Mesendoderm (in vitro differentiated cells): ENCODE results near the gene STX8.

Source experiments
- DNase-seq: peaks from one replicate; pipeline ENCODE4 v3.0.0; 2013
- H2AK5ac ChIP-seq: 2 replicates; pipeline ENCODE4 v1.6.1; 2013; ENCODE audit warnings: low read length, inconsistent platforms
- H2BK120ac ChIP-seq: 2 replicates; pipeline ENCODE4 v1.6.1; 2013; ENCODE audit warnings: low read depth, mild to moderate bottlenecking, low read length, moderate library complexity, mixed read lengths
- H2BK15ac ChIP-seq: replicated peaks from 2 replicates; pipeline ENCODE4 v1.6.1; 2013; ENCODE audit warnings: low read depth, mild to moderate bottlenecking, moderate library complexity
- H2BK5ac ChIP-seq: 2 replicates; pipeline ENCODE4 v1.6.1; 2013; ENCODE audit warnings: low read length, inconsistent platforms
- H3K18ac ChIP-seq: 2 replicates; pipeline ENCODE4 v1.6.1; 2013; ENCODE audit warnings: mild to moderate bottlenecking, low read length, mixed read lengths
- H3K23ac ChIP-seq: one replicate; pipeline ENCODE4 v1.6.1; 2013; ENCODE audit warnings: low read length
- H3K27ac ChIP-seq: 2 replicates; pipeline ENCODE4 v1.5.1; 2013; ENCODE audit warnings: low read depth, mild to moderate bottlenecking, inconsistent platforms, low read length, moderate library complexity
- H3K27me3 ChIP-seq: 2 replicates; pipeline ENCODE4 v1.6.1; 2013; ENCODE audit warnings: low read length, control low read depth, mild to moderate bottlenecking, inconsistent platforms; ENCODE audit not compliant: insufficient read depth, poor library complexity
- H3K36me3 ChIP-seq: 2 replicates; pipeline ENCODE4 v1.6.1; 2013; ENCODE audit warnings: low read length, inconsistent platforms; ENCODE audit not compliant: control insufficient read depth, insufficient read depth
- H3K4ac ChIP-seq: one replicate; pipeline ENCODE4 v1.6.1; 2013; ENCODE audit warnings: low read depth, mild to moderate bottlenecking, low read length, moderate library complexity
- H3K4me1 ChIP-seq: 2 replicates; pipeline ENCODE4 v1.6.1; 2013; ENCODE audit warnings: low read depth, low read length, inconsistent platforms; ENCODE audit not compliant: control insufficient read depth
- H3K4me2 ChIP-seq: 2 replicates; pipeline ENCODE4 v1.6.1; 2013; ENCODE audit warnings: low read length
- H3K4me3 ChIP-seq: 2 replicates; pipeline ENCODE4 v1.5.1; 2013; ENCODE audit warnings: mild to moderate bottlenecking, low read length
- H3K56ac ChIP-seq: one replicate; pipeline ENCODE4 v1.6.1; 2013; ENCODE audit warnings: low read length
- H3K79me1 ChIP-seq: 2 replicates; pipeline ENCODE4 v1.6.1; 2013; ENCODE audit warnings: low read length, inconsistent platforms
- H3K79me2 ChIP-seq: 2 replicates; pipeline ENCODE4 v1.6.1; 2013; ENCODE audit warnings: mild to moderate bottlenecking, low read length; ENCODE audit not compliant: control insufficient read depth, insufficient read depth
- H3K9ac ChIP-seq: 2 replicates; pipeline ENCODE4 v1.6.1; 2013; ENCODE audit warnings: low read length, inconsistent platforms
- H4K5ac ChIP-seq: one replicate; pipeline ENCODE4 v1.6.1; 2013; ENCODE audit warnings: low read length
- H4K8ac ChIP-seq: one replicate; pipeline ENCODE4 v1.6.1; 2013; ENCODE audit warnings: low read depth, mild to moderate bottlenecking, control low read depth, low read length, moderate library complexity
- WGBS: extraction: QIAGEN DNeasy Blood & Tissue Kit; methylation state at CpG from one replicate; pipeline ENCODE4 v1.1.7; 2013; ENCODE audit warnings: low lambda C conversion rate, missing lambda C conversion rate; ENCODE audit not compliant: insufficient coverage; ENCODE audit errors: extremely low coverage; 5-methylcytosine and 5-hydroxymethylcytosine counted together

Gene STX8

GRCh38 chr17:9235346-9235745 lies 340.3 kb downstream of the STX8 start:
- Histone ChIP-seq H3K79me1 (no peaks in the 10 kb centered on the region), H3K4me3 (no peak overlapping the region), H3K18ac (no peak overlapping the region), H3K9ac (no peak overlapping the region), H3K27me3 (no peaks in the 10 kb centered on the region), H4K5ac (no peak overlapping the region), H2AK5ac (no peak overlapping the region), H3K79me2 (no peaks in the 10 kb centered on the region), H3K27ac (no peak overlapping the region), H3K4ac (no peak overlapping the region), H3K23ac (no peak overlapping the region), H2BK120ac (no peak overlapping the region), H2BK15ac (no peak overlapping the region), H3K4me2 (no peak overlapping the region), H2BK5ac (no peak overlapping the region), H3K36me3 (no peaks in the 10 kb centered on the region), H3K4me1 (peaks cover 2% of the 10 kb centered on the region), H3K56ac (no peak overlapping the region), H4K8ac (no peak overlapping the region)
- no peak for DNase-seq
- WGBS: no CpG with 5 or more reads among the region's 4 CpGs

GRCh38 chr17:9234389-9234945 lies 341.2 kb downstream of the STX8 start:
- H3K9ac ChIP-seq: no peak overlapping the region

DNA sequence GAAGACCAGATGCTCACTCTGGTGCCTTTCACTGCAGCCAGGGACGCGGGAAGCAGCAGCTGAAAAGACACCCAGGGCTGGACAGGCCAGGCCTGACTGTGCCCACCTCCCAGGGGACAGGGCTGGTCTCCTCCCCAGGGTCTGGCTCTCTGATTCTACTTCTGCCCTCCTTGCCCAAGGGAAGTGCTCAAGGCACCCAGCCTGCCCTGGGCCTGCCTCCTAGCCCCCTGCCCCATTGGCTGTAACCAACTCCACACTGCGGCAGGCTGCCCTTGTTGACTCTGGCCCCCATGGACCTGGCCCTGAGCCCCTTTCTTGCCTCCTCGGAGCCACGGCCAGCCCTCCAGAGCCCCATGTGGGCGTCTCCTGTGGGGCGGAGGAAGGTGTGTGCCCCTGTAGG lies 341.9 kb downstream of the STX8 start:
- H3K4me3 ChIP-seq: no peak overlapping the region
- no peak overlapping the region for H3K4me2 ChIP-seq
- no CpG with 5 or more reads among the region's 7 CpGs for WGBS
- H3K23ac ChIP-seq: no peak overlapping the region
- H2BK15ac ChIP-seq: no peak overlapping the region
- H3K18ac ChIP-seq: no peak overlapping the region
- H2BK5ac ChIP-seq: no peak overlapping the region
- H3K9ac ChIP-seq: no peak overlapping the region
- H3K56ac ChIP-seq: no peak overlapping the region
- no peaks in the 10 kb centered on the region for H3K36me3 ChIP-seq
- H3K27ac ChIP-seq: no peak overlapping the region
- no peak overlapping the region for H2BK120ac ChIP-seq
- H3K79me2 ChIP-seq: no peaks in the 10 kb centered on the region
- H2AK5ac ChIP-seq: no peak overlapping the region
- no peak overlapping the region for H3K4ac ChIP-seq
- no peak overlapping the region for H4K8ac ChIP-seq
- no peak overlapping the region for H4K5ac ChIP-seq
- no peaks in the 10 kb centered on the region for H3K79me1 ChIP-seq
- no peaks in the 10 kb centered on the region for H3K4me1 ChIP-seq
- H3K27me3 ChIP-seq: no peaks in the 10 kb centered on the region
- no peak for DNase-seq

More at GRCh38 chr17:9234389-9234945, 341.2 kb downstream of the STX8 start:
- Histone ChIP-seq H3K4me1 (peaks cover 2% of the 10 kb centered on the region), H3K4ac (no peak overlapping the region), H3K23ac (no peak overlapping the region), H3K79me2 (no peaks in the 10 kb centered on the region), H4K5ac (no peak overlapping the region), H3K4me2 (no peak overlapping the region), H2BK15ac (no peak overlapping the region), H2AK5ac (no peak overlapping the region), H3K36me3 (no peaks in the 10 kb centered on the region), H2BK120ac (no peak overlapping the region), H3K4me3 (no peak overlapping the region), H3K56ac (no peak overlapping the region), H3K18ac (no peak overlapping the region), H2BK5ac (no peak overlapping the region), H3K27me3 (no peaks in the 10 kb centered on the region), H3K79me1 (no peaks in the 10 kb centered on the region), H4K8ac (no peak overlapping the region), H3K27ac (no peak overlapping the region)
- no CpG with 5 or more reads among the region's 8 CpGs for WGBS
- no peak for DNase-seq

GRCh38 chr17:9233271-9233599 lies 342.4 kb downstream of the STX8 start:
- Histone ChIP-seq H2AK5ac (no peak overlapping the region), H3K56ac (no peak overlapping the region), H2BK120ac (no peak overlapping the region), H3K4ac (no peak overlapping the region), H4K5ac (no peak overlapping the region), H3K27ac (no peak overlapping the region), H3K79me2 (no peaks in the 10 kb centered on the region), H3K23ac (no peak overlapping the region), H3K36me3 (no peaks in the 10 kb centered on the region), H3K4me3 (no peak overlapping the region), H4K8ac (no peak overlapping the region), H3K79me1 (no peaks in the 10 kb centered on the region), H3K4me1 (no peaks in the 10 kb centered on the region), H3K27me3 (no peaks in the 10 kb centered on the region), H3K9ac (no peak overlapping the region), H2BK15ac (no peak overlapping the region), H3K4me2 (no peak overlapping the region), H3K18ac (no peak overlapping the region), H2BK5ac (no peak overlapping the region)
- no CpG with 5 or more reads among the region's 9 CpGs for WGBS
- DNase-seq: no peak

GRCh38 chr17:9232591-9233270 lies 342.9 kb downstream of the STX8 start:
- Histone ChIP-seq H3K4me1 (no peaks in the 10 kb centered on the region), H3K9ac (no peak overlapping the region), H3K36me3 (no peaks in the 10 kb centered on the region), H2AK5ac (no peak overlapping the region), H3K79me2 (no peaks in the 10 kb centered on the region), H3K4me3 (no peak overlapping the region), H3K4ac (no peak overlapping the region), H3K27ac (no peak overlapping the region), H3K4me2 (no peak overlapping the region), H3K23ac (no peak overlapping the region), H4K5ac (no peak overlapping the region), H2BK15ac (no peak overlapping the region), H3K56ac (no peak overlapping the region), H3K79me1 (no peaks in the 10 kb centered on the region), H4K8ac (no peak overlapping the region), H2BK5ac (no peak overlapping the region), H2BK120ac (no peak overlapping the region), H3K27me3 (no peaks in the 10 kb centered on the region), H3K18ac (no peak overlapping the region)
- WGBS: no CpG with 5 or more reads among the region's 22 CpGs
- DNase-seq: no peak

DNA sequence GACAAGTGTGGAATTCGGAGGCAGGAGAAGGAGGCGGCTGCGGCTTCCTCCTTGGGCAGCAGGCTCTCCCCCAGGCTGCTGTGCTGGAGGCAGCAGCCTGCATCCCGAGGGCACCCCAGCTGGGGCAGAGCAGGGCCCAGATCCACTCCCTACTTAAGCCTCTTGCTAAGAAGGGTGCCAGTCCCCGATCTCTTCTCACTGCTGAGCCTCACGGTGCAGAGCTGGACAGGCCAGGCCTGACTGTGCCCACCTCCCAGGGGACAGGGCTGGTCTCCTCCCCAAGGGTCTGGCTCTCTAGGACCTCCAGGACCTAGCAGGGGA lies 343.5 kb downstream of the STX8 start:
- H4K5ac ChIP-seq: no peak overlapping the region
- H2BK5ac ChIP-seq: no peak overlapping the region
- no peak overlapping the region for H2AK5ac ChIP-seq
- no peaks in the 10 kb centered on the region for H3K27me3 ChIP-seq
- no peak overlapping the region for H2BK15ac ChIP-seq
- H4K8ac ChIP-seq: no peak overlapping the region
- no CpG with 5 or more reads among the region's 6 CpGs for WGBS
- H3K18ac ChIP-seq: no peak overlapping the region
- H3K9ac ChIP-seq: no peak overlapping the region
- H3K4ac ChIP-seq: no peak overlapping the region
- H3K23ac ChIP-seq: no peak overlapping the region
- H3K4me1 ChIP-seq: no peaks in the 10 kb centered on the region
- H3K79me1 ChIP-seq: no peaks in the 10 kb centered on the region
- no peaks in the 10 kb centered on the region for H3K79me2 ChIP-seq
- H3K36me3 ChIP-seq: no peaks in the 10 kb centered on the region
- no peak overlapping the region for H3K56ac ChIP-seq
- no peak overlapping the region for H2BK120ac ChIP-seq
- no peak overlapping the region for H3K27ac ChIP-seq
- no peak for DNase-seq
- H3K4me2 ChIP-seq: no peak overlapping the region
- H3K4me3 ChIP-seq: no peak overlapping the region
